Endodermal cell (in vitro differentiated cells): Measurements from ENCODE around the gene ACTN4. TPM values are rescaled to one million over a fixed set of nuclear protein-coding genes. Genes with fewer than 3 reads are reported as not detected.
"Not testable (repeated sequence)": the region's sequence is repeated elsewhere in the genome, so short reads cannot be mapped to it uniquely, and the experiment has no call there.

Experiments used
- DNase-seq: peaks from one replicate; pipeline ENCODE4 v3.0.0-alpha.2; 2017
- H3K27ac ChIP-seq: 2 replicates; pipeline ENCODE4 v1.5.1; 2013; ENCODE audit warnings: mild to moderate bottlenecking, low read depth, low read length, moderate library complexity
- H3K27me3 ChIP-seq: 2 replicates; pipeline ENCODE4 v1.6.1; 2013; ENCODE audit warnings: mild to moderate bottlenecking, low read length, moderate library complexity; ENCODE audit not compliant: insufficient read depth, control insufficient read depth, poor library complexity, severe bottlenecking
- H3K36me3 ChIP-seq: 2 replicates; pipeline ENCODE4 v1.7.0; 2013; ENCODE audit warnings: mild to moderate bottlenecking, low read length, moderate library complexity; ENCODE audit not compliant: control insufficient read depth, insufficient read depth
- H3K4me1 ChIP-seq: one replicate; pipeline ENCODE4 v1.7.0; 2013; ENCODE audit warnings: low read length; ENCODE audit not compliant: control insufficient read depth, insufficient read depth
- H3K4me3 ChIP-seq: 2 replicates; pipeline ENCODE4 v1.5.1; 2013; ENCODE audit warnings: mild to moderate bottlenecking, low read length, moderate library complexity
- H3K9ac ChIP-seq: 2 replicates; pipeline ENCODE4 v1.6.1; 2013; ENCODE audit warnings: mild to moderate bottlenecking, low read length, moderate library complexity; ENCODE audit not compliant: poor library complexity, severe bottlenecking; ENCODE audit errors: extremely low read depth
- H3K9me3 ChIP-seq: 2 replicates; pipeline ENCODE4 v1.6.1; 2013; ENCODE audit warnings: mild to moderate bottlenecking, low read length, moderate library complexity; ENCODE audit not compliant: control insufficient read depth
- H3K27ac Mint-ChIP-seq: 2 replicates; pipeline ENCODE4 v1.8.0; 2020; ENCODE audit warnings: mixed read lengths
- H3K27me3 Mint-ChIP-seq: 2 replicates; pipeline ENCODE4 v1.8.0; 2021; ENCODE audit warnings: mild to moderate bottlenecking, mixed read lengths; ENCODE audit not compliant: insufficient read depth
- H3K36me3 Mint-ChIP-seq: 2 replicates; pipeline ENCODE4 v1.8.0; 2020; ENCODE audit warnings: low read depth, mixed read lengths
- H3K4me1 Mint-ChIP-seq: 2 replicates; pipeline ENCODE4 v1.8.0; 2020; ENCODE audit warnings: mixed read lengths
- H3K4me3 Mint-ChIP-seq: 2 replicates; pipeline ENCODE4 v1.8.0; 2020; ENCODE audit warnings: mild to moderate bottlenecking, moderate library complexity, mixed read lengths
- H3K9me3 Mint-ChIP-seq: 2 replicates; pipeline ENCODE4 v1.8.0; 2020; ENCODE audit warnings: mild to moderate bottlenecking, mixed read lengths
- CTCF ChIP-seq: fragments of 200-600 bp; sonication (generic); conservative IDR thresholded peaks from 2 replicates; pipeline ENCODE4 v1.5.0; 2021; ENCODE audit warnings: antibody characterized with exemption, mild to moderate bottlenecking
- WGBS, 2 experiments: methylation state at CpG; one replicate each; pipeline versions ENCODE4 v1.1.5 to v1.1.7; 2013; ENCODE audit warnings: missing lambda C conversion rate in 2 of 2, mixed read lengths in 1 of 2; ENCODE audit not compliant: insufficient coverage in 1 of 2, insufficient read length in 1 of 2; 5-methylcytosine and 5-hydroxymethylcytosine counted together
- total RNA-seq, 2 donors: library from RNA; stranded (reverse); fragmentation: NEBNext Ultra II Directional in 1 of 2; extraction: Animal tissue kit (Norgen Biotek cat#: 25700) in 1 of 2; gene quantifications; 2 replicates in 1 of 2; 3 replicates in 1 of 2; pipeline ENCODE4 v1.2.1, GENCODE V29; 2021

ACTN4 gene
- total RNA-seq, 2 donors from 2014 or later, result 378 to 437 TPM

- not testable (repeated sequence) for H3K36me3 ChIP-seq, H3K9ac ChIP-seq, H3K4me1 ChIP-seq, H3K9me3 Mint-ChIP-seq, H3K27ac Mint-ChIP-seq, H3K4me3 ChIP-seq, H3K27me3 ChIP-seq, H3K4me1 Mint-ChIP-seq, H3K36me3 Mint-ChIP-seq, H3K4me3 Mint-ChIP-seq, DNase-seq, H3K27me3 Mint-ChIP-seq, H3K9me3 ChIP-seq, H3K27ac ChIP-seq
- WGBS, 2 experiments, result no CpG with 5 or more reads among the region's 30 CpGs
These were observed 124.1 kb downstream of the ACTN4 start for GRCh38 chr19:38771569-38771968.

- no peaks in the 10 kb centered on the region for H3K36me3 Mint-ChIP-seq
- H3K4me1 Mint-ChIP-seq, result no peaks in the 10 kb centered on the region
- no peaks in the 10 kb centered on the region for H3K27me3 ChIP-seq
- no peak for DNase-seq
- H3K9me3 Mint-ChIP-seq, result no peaks in the 10 kb centered on the region
- 82 to 88% methylated on average over 2 to 5 of the region's 14 CpGs for WGBS, 2 experiments
- no peak within 1 kb of the TSS for H3K27ac Mint-ChIP-seq
- H3K4me1 ChIP-seq, result no peaks in the 10 kb centered on the region
- no peaks in the 10 kb centered on the region for H3K9me3 ChIP-seq
- H3K4me3 ChIP-seq, result no peak within 1 kb of the TSS
- H3K36me3 ChIP-seq, result no peaks in the 10 kb centered on the region
- no peak within 1 kb of the TSS for H3K9ac ChIP-seq
- no peak within 1 kb of the TSS for H3K27ac ChIP-seq
- no peak for TF ChIP-seq CTCF
- H3K27me3 Mint-ChIP-seq, result no peaks in the 10 kb centered on the region
- no peak within 1 kb of the TSS for H3K4me3 Mint-ChIP-seq
These were observed 126.2 kb downstream of the ACTN4 start, which contains the start of gene LGALS7 for GRCh38 chr19:38773469-38774177. LGALS7 (minus strand) TSS chr19:38773517; CDS start chr19:38773492, 25 bp downstream.

- H3K27me3 ChIP-seq, result no peaks in the 10 kb centered on the region
- Mint-ChIP-seq H3K4me3 (no peak overlapping the region), H3K27me3 (no peaks in the 10 kb centered on the region), H3K36me3 (no peaks in the 10 kb centered on the region), H3K27ac (no peak overlapping the region), H3K9me3 (no peaks in the 10 kb centered on the region), H3K4me1 (no peaks in the 10 kb centered on the region)
- no peak overlapping the region for H3K27ac ChIP-seq
- no peaks in the 10 kb centered on the region for H3K4me1 ChIP-seq
- H3K9me3 ChIP-seq, result no peaks in the 10 kb centered on the region
- 82 to 94% methylated on average over 4 to 13 of the region's 13 CpGs for WGBS, 2 experiments
- no peak overlapping the region for H3K4me3 ChIP-seq
- no peak overlapping the region for H3K9ac ChIP-seq
- H3K36me3 ChIP-seq, result no peaks in the 10 kb centered on the region
- TF ChIP-seq CTCF, result no peak
- DNase-seq, result no peak
These were observed 126.9 kb downstream of the ACTN4 start for GRCh38 chr19:38774181-38774950.
